Stimulated activated CD8-positive, alpha-beta memory T cell treated with anti-CD3 and anti-CD28 coated beads, Interleukin-7, amount 100 ng/mL, for 1 hour (primary cell): ENCODE data around the gene LRRC14B.
"Not testable (repeated sequence)": the region's sequence is repeated elsewhere in the genome, so short reads cannot be mapped to it uniquely, and the experiment has no call there.

Source experiments
- DNase-seq, 2 donors: peaks; one replicate each; pipeline ENCODE4 v3.0.0-alpha.2; 2020; ENCODE audit warnings: low read depth in 2 of 2

LRRC14B gene

DNA sequence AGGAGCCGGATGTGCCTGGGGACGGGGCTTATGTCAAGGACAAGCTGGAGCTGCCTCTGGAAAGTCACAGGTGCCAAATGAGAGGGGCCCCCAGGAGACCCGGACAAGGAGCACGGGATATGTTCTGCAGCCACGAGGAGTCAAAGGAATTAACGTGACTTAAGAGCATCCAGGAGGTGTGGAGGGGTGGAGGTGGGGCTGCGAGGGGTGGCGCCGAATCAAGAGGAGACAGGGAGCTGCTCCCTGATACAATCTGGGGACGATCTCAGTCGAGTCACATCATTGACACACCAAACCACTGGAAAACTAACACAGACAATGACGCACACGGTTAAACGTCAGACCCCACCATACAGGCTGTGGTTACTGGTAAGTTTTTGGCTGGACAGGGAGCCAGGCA is 16.3 kb downstream of the LRRC14B start:
- no peak for DNase-seq

GRCh38 chr5:208449-209114 is 17.3 kb downstream of the LRRC14B start:
- no peak for DNase-seq

DNA sequence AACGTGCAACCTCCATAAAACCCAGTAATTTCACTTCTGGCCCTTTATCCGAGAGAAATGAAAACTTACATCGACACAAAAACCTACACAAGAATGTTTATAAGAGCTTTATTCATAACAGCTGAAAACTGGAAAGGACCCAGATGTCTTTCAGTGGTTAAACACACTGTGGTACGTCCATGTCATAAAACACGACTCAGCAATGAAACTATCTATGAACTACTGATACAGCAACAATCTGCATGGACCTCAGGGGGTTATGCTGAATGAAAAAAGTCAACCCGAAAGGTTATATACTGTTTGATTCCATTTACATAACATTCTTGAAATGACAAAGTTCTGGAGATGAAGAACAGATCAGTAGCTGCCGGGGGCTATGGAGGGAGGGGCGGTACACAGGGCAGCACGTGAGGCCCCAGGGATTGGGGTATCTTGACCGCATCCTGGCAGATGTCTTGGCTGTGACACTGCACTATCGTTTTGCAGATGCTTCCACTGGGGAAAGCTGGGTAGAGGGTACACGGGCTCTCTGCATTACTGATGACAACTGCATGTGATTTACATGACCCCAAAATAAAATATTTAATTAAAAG is 22.6 kb downstream of the LRRC14B start:
- no peak for DNase-seq

- not testable (repeated sequence) for DNase-seq
Measured at GRCh38 chr5:215256-215655, 24.0 kb downstream of the LRRC14B start.

DNA sequence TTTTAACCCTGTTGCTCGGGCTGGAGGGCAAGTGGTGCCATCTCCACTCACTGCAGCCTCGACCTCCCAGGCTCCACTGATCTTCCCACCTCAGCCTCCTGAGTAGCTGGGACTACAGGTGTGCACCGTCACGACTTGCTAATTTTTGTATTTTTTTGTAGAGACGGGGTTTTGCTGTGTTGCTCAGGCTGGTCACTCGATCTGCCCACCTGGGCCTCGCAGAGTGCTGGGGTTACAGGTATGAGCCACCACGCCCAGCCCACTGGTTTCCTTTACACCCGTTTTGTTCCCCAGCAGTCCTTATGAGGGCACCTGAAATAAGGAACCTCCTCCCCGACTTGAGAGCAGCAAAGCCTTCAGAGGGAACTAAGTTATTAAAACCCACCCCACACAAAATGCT is 24.8 kb downstream of the LRRC14B start:
- not testable (repeated sequence) for DNase-seq

- DNase-seq: peak; percentile 96 to 99
Measured at GRCh38 chr5:217494-218456, 26.5 kb downstream of the LRRC14B start, which contains the start of the genes CCDC127 and SDHA. TSS of gene CCDC127 (minus strand) at chr5:218153. CDS start at chr5:216849, 1,304 bp downstream. TSS of gene SDHA (plus strand) at chr5:218320. CDS start at chr5:218356, 36 bp downstream.

DNA sequence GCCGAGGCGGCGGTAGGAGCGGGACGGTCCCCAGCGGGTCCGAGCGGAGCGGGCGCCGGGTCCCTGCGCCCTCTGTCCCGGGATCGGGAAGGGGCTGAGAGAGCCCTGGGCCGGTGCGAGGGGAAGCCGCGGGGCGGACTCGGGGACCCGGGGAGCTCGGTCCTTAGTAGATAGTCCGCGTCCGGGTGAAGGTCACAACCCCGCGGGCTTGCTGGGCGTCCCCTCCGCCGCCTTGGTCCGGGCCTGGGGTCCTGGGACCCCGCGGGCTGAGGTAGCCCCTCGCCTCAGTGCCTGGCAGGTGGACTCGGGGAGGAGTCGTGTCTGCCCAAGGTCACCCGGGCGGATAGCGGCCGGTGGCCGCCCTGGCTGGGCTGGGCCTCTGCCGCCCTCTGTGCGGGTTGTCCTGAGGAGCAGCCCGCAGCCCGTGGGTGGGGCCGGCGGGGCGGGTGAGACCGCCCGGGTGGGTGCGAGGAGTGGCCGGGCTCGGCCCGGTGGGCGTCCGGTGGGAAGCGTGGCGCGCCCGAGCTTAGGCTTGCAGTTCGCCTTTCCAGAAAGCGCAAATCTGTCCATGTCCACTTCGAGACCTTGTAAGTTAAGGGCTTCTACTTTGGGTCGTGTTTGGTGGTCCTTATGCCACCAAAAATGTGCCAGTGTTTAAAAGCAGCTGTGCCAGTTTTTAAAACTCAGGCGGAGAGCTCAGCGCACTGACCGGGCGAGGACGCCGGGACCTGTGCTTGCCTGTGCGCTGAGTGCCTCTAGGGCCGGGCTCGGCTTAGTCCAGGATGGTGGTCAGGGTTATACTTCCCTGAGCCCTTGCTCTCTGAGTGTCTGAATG is 27.4 kb downstream of the LRRC14B start:
- no peak for DNase-seq

GRCh38 chr5:219460-219863 is 28.2 kb downstream of the LRRC14B start:
- DNase-seq: no peak

DNA sequence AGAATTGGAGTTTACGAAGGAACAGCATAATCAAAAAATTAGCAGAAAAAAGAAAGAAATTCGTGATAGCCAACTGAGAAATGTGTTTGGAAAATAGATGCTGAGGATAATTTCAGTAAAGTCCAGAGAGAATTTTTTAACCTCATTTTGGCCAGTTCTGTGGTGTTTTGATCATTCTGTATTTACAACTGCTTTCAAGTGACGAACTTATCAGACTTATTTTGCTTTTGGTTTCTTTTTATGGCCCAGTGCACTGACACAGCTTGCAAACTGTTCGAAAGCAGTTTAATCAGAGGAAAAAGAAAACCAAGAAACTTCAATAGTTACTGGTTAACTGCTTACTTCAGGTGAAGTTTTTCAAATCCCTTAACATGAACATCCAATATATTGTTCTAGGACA is 28.7 kb downstream of the LRRC14B start:
- DNase-seq: no peak

DNA sequence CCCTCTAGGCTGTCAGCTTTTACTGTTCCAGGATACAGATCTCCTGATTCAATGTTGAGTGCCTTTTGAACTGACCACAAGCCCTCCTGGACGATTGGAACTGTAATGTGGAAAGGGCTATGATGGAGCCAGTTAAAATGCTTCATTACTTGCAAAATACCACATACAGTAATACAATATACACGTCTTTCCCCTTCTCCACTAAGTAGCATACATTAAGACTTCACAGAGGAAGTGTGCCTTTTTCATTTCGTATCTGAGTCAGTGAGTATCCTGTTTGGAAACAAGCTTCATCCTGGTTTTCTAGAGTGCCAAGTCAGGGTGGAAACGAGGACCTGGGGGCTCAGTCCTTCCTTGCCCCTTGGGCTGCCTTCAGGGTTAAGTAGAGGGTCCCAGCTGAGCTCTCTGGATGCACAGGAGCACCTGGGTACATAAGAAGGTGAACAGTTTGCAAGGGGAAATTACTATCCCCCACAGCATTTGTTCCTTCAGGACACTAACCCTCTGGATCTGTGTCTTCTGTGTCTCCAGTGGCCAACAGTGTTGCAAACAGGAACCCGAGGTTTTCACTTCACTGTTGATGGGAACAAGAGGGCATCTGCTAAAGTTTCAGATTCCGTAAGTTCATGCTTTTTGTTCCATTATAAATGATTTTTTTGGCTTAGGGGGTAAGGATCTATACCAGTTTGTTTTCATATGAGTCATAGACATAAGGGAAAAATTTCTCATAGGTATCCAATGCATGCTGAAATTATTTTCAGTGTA is 31.8 kb downstream of the LRRC14B start:
- DNase-seq: not testable (repeated sequence)

DNA sequence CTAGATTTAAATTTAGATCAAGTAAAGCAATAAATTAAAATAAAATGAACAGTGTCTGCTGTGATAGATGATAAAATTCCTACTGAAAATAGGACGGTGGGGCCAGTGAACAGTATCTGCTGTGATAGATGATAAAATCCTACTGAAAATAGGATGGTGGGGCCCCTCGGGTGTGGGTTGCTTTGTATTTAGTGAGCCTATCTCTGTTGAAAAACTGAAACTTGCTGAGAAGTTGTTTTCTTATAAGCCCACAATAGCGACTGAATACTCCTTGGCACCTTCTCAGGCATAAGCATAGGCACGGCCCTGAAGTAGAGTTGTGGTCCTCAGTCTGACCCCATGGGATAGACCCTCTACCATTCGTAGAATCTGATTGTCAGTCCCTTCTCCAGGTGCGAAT is 32.5 kb downstream of the LRRC14B start:
- no peak for DNase-seq

- no peak for DNase-seq
Measured at GRCh38 chr5:225334-225733, 34.0 kb downstream of the LRRC14B start.

DNA sequence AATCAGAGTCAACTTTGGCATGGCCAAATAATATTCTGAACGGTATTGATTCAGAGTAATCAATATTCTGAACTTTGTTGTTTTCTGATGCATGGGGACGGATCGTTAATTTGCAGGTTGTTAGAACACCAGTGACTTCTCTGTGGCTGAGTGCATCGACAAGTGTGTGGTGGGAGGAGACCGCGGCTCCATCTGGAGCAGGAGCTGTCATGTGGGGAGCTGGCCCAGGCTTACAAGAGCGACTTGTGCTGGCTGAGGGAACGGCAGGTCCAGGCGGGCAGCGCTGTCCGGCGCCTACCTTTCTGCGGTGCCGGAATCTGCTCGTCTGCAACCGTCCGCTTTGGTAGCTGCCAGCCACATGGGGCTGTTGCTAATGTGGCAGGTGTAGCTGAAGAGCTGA is 36.1 kb downstream of the LRRC14B start:
- not testable (repeated sequence) for DNase-seq

GRCh38 chr5:228886-229285 is 37.6 kb downstream of the LRRC14B start:
- no peak for DNase-seq

DNA sequence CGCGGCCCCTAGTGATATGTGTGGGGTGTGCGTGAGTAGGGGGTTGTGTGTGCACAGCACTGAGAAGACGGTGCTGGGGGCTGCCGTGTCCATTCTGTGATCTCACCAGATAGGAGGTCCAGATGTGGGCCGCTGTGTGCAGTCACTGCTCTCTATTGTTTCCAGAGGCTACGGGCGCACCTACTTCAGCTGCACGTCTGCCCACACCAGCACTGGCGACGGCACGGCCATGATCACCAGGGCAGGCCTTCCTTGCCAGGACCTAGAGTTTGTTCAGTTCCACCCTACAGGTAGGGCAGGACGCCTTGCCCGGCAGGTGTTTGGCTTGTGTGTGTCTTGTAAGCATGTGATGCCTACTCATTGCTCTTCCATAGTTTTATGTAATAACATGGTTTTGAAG is 39.4 kb downstream of the LRRC14B start:
- DNase-seq: no peak

DNA sequence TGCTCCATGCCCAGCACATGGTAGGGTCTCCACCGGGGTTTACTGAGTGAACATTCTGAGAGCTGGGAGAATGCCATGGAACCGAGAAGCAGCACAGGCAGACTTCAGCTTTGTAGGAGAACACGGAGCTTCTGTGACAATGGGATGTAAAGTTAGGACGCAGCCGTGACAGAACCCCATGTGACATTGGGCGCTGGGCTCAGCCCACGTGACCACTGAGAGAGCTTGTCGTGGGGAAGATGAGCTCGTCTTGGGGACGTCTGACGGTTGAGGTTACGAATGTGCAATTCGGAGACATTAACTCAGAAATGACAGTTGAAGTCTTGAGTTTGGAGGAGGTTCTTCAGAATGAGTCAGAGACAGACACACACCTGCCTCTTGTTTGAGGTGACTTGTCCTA is 40.4 kb downstream of the LRRC14B start:
- no peak for DNase-seq

- not testable (repeated sequence) for DNase-seq
Measured at GRCh38 chr5:233426-233825, 42.1 kb downstream of the LRRC14B start.

GRCh38 chr5:234450-234849 is 43.2 kb downstream of the LRRC14B start:
- no peak for DNase-seq

GRCh38 chr5:235527-235926 is 44.2 kb downstream of the LRRC14B start:
- DNase-seq: not testable (repeated sequence)

- DNase-seq: not testable (repeated sequence)
Measured at GRCh38 chr5:237931-238330, 46.6 kb downstream of the LRRC14B start.

DNA sequence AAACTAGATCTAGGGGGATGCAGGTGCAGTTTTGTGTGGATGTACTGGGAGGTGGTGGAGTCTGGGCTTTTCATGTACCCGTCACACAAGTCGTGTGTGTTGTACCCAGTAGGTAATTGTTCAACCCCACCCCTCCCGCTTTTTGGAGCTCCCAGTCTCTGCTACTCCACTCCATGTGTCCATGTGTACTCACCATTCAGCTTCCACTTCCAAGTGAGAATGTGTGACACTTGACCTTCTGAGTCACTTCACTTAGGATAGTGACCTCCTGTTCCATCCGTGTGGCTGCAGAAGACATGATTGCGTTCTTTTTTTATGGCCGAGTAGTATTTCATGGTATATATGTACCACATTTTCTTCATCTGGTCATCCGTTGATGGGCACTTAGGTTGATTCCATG is 49.3 kb downstream of the LRRC14B start:
- not testable (repeated sequence) for DNase-seq
